Activated CD4-positive, alpha-beta T cell treated with anti-CD3 and anti-CD28 coated beads, Interleukin-2, Interleukin-4, amounts not matched to agents 100 ng/mL and 50 ng/mL, durations not matched to agents 16 hours and 8 hours (primary cell): Measurements from ENCODE around the gene LRRC4.

Source experiments
- DNase-seq: peaks from one replicate; pipeline ENCODE4 v3.0.0-alpha.2; 2020; ENCODE audit warnings: low spot score

LRRC4 gene

GRCh38 chr7:128059143-128059988, 28.1 kb upstream of the LRRC4 start:
- peak; percentile 32 for DNase-seq

- DNase-seq, result no peak
These were observed 26.7 kb upstream of the LRRC4 start for GRCh38 chr7:128057909-128058308.

- no peak for DNase-seq
These were observed 25.7 kb upstream of the LRRC4 start for GRCh38 chr7:128056901-128057300.

- no peak for DNase-seq
These were observed 24.4 kb upstream of the LRRC4 start for GRCh38 chr7:128055637-128056036.

GRCh38 chr7:128054511-128054910, 23.3 kb upstream of the LRRC4 start:
- no peak for DNase-seq

GRCh38 chr7:128053991-128054390, 22.8 kb upstream of the LRRC4 start:
- no peak for DNase-seq

- no peak for DNase-seq
These were observed 21.8 kb upstream of the LRRC4 start for GRCh38 chr7:128053023-128053422.

- DNase-seq, result no peak
These were observed 21.2 kb upstream of the LRRC4 start for GRCh38 chr7:128052404-128052803.

- no peak for DNase-seq
These were observed 14.5 kb upstream of the LRRC4 start for GRCh38 chr7:128045766-128046165.

- DNase-seq, result no peak
These were observed 13.9 kb upstream of the LRRC4 start for GRCh38 chr7:128045158-128045557.

- no peak for DNase-seq
These were observed 12.8 kb upstream of the LRRC4 start for GRCh38 chr7:128044064-128044463.

GRCh38 chr7:128042012-128042411, 10.8 kb upstream of the LRRC4 start:
- no peak for DNase-seq

GRCh38 chr7:128041203-128041602, 10.0 kb upstream of the LRRC4 start:
- no peak for DNase-seq

- no peak for DNase-seq
These were observed 9.0 kb upstream of the LRRC4 start for GRCh38 chr7:128040205-128040604.

GRCh38 chr7:128039544-128039953, 8.3 kb upstream of the LRRC4 start:
- DNase-seq, result no peak

- DNase-seq, result no peak
These were observed 6.8 kb upstream of the LRRC4 start for GRCh38 chr7:128037880-128038619.

- no peak for DNase-seq
These were observed 5.8 kb upstream of the LRRC4 start for GRCh38 chr7:128037081-128037480.

GRCh38 chr7:128036226-128036940, 5.1 kb upstream of the LRRC4 start:
- no peak for DNase-seq

GRCh38 chr7:128035712-128036111, 4.5 kb upstream of the LRRC4 start:
- no peak for DNase-seq

- DNase-seq, result no peak
These were observed 3.6 kb upstream of the LRRC4 start for GRCh38 chr7:128034825-128035224.

- no peak for DNase-seq
These were observed 2.0 kb upstream of the LRRC4 start for GRCh38 chr7:128033246-128033645.

GRCh38 chr7:128032605-128033235, 1.5 kb upstream of the LRRC4 start:
- no peak for DNase-seq
